ENCODE data around the gene ITIH1.

The ITIH1 gene

GRCh38 chr3:52790741-52791140, 13.3 kb downstream of the ITIH1 start:
- DNase-seq, result no peak

DNA sequence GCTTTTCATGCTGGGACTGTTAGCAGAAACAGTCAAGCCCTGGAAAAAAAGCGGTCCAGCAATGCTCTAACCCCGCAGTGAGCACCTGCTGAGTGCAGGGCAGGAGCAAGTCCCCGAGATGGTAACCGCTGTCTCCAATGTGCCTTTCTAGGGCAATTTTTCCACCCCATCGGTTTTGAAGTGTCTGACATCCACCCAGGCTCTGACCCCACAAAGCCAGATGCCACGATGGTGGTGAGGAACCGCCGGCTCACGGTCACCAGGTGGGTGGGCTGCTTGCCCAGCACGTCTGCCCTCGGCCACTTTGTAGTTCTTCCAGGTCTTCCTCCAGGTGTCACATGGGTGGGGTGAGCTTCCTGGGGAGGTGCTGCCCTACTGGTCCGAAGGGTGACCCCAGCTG, 14.0 kb downstream of the ITIH1 start:
- no peak for DNase-seq

DNA sequence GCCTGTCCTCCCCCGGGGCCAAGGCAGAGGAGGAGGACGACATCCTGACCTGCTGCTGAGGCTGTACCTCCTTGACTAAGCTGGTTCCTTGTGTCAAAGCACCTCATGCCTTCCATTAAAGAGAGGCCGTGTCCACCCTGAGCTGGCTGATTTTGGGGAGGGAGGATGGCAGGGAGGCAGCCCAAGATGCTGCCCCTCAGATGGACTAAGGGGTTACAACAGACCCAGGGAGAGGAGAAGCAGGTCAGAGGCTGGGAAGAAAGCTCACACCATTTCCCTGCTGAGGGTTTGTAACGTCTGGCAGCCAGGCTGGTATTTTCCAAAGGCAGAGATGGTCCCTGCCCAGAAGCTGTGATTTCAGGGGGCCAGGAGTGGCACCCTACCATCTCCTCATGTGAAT, 14.5 kb downstream of the ITIH1 start:
- DNase-seq, result no peak

DNA sequence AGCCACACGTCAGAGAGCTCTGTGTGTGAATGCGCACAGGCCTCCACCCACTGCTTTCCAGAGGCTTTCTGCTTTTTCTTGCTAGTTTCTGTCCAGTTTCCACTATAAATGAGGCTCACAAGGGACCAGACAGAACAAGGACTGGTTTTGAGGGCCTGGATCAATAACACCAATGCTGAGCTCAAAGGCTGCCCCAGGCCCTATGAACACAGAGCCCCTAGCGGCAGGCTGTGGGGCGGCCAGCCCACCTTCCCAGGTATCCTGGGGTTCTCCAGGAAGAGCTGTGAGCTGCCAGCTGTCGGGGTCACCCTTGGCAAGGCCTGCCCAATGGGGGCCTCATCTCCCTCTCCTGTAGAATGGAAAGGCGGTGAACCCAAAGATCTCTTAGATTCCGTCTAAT, 15.0 kb downstream of the ITIH1 start:
- no peak for DNase-seq

DNA sequence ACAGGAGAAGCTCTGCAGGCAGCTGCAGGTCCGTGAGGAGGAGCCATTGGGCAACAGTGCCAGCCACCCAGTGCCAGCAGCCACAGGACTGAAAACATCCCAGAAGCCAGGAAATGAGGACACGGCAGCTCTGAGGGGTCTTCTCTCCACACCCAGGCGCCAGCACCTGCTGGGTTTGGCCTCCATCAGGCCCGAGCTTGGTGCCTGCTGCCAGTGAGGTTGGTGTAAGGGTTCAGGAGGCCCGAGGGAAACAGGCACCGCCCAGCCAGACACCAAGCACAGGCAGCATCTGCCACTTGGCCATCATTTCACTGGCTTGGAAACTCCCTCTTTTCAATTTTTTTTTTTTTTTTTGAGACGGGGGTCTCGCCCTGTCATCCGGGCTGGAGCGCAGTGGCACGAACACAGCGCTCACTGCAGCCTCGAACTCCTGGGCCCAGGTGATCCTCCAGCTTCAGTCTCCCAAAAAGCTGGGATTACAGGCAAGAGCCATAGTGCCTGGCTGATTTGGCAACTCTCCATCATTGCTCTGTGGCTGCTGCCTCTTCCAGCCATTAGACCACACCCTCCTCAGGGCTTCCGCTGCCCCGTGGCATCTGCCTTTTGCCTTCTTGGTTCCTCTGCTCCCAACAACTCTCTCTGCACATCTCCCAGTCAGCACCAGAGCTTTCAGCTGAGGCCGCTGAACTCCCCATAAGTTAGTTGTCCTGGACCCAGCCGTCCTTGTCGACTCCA, 15.7 kb downstream of the ITIH1 start:
- DNase-seq, result no peak

DNA sequence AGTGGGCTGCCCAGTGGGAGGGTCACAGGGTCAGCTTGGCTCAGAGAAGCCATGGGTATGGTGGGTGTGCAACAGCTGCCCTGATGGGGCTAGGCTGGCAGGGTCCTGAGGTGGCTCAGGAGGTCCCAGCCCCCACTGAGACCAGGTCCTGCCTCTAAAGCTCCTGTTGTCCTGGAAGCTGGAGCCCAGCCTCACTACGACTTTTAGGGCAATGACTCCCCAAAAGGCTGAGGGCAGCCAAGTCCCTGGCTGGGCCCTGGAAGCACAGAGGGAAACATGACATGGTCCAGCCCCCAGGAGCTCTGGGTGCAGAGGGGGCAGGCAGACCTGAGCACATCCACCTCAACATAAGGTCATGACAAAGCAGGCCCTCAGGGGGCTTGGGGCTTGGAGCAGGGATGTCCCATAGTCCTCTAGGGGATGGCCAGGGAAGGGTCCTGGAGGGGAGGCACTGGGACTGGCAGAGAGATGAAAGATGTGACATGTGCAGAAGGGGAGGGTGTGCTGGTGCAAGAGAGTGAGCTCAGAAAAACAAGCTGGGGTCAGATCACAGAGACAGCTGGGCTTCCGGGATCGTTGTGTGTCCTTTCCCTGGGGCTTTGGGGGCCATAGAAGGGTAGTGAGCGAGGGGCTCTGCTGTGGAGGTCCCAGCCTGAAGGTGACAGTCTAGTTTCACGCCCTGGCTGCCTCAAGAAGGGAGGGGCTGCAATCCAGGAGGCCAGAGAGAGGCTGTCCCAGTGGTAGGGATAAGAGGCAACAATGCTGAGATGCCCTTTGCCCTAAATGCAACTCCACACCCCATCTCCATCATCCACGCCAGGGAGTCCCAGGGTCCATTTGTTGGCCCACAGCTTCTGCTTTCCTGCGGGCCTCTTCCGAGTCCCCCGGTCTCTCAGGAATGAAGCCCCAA, 16.6 kb downstream of the ITIH1 start:
- no peak for DNase-seq

GRCh38 chr3:52794612-52795099, 17.3 kb downstream of the ITIH1 start, which contains the start of gene ITIH3:
Gene ITIH3, plus strand, starts transcription at chr3:52794796. Its CDS starts 8 bp downstream, at chr3:52794804.
- no peak for DNase-seq

GRCh38 chr3:52795298-52795900, 18.0 kb downstream of the ITIH1 start:
- DNase-seq, result no peak

DNA sequence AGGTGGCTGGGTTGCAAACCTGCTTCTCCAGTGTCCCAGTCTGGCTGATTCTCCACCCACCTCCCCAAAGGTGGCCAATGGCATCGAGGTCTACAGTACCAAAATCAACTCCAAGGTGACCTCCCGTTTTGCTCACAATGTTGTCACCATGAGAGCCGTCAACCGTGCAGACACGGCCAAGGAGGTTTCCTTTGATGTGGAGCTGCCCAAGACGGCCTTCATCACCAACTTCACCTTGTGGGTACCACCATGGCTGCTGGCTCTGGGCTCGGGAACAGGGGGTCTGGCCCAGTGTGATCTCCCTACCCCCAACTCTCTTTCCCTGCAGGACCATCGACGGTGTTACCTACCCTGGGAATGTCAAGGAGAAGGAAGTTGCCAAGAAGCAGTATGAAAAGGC, 19.0 kb downstream of the ITIH1 start:
- no peak for DNase-seq

DNA sequence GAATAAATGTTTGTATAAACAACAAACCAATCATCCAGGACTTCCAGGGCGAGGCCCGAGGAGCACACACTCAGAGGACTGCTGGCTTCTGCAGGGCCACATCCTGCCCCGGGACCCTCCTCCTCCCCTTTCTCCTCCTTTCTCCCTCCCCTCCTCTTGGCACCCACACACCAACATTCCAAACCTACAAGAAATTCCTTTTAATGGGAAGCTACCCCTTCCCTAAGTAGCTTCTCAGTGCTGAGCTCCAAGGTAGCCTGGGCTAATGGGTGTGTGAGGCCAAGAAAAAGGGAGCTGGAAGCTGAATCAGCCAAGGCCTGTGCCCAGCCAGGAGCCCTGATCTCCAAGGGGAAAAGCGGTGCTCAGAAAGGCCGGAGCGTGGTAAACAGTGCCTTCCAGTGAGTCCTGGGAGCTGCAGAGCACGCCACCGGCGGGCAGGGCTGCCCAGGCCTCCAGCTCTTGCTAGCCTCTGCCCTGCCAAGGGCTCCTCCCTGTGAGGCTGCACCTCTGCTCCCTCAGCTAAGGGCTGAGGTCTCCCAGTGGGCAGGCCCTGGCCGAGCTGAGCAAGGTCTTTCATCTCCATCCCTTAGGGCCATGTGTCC, 21.1 kb downstream of the ITIH1 start:
- no peak for DNase-seq

- DNase-seq, result peak; percentile 8
Measured at GRCh38 chr3:52798978-52799476, 21.6 kb downstream of the ITIH1 start.

- no peak for DNase-seq
Measured at GRCh38 chr3:52800079-52800478, 22.7 kb downstream of the ITIH1 start.

DNA sequence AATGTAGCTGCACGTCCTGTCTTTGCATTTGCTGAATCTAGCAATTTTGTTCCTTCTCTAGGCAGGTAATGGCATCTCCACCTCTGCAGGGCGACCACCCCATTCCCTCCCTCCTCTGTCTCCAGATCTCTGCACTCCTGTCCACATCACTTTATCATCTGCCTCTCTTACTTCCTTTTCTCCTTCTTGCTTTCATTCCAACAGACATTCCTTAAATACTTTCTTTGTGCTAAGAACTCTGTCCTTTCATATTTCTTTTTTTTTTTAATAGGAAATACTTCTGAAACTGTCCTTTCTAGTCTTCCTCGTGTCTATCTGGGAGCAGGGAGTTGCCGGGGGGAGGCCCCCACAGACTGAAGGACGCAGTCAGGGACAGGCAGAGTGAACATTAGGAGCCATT, 24.4 kb downstream of the ITIH1 start:
- no peak for DNase-seq

DNA sequence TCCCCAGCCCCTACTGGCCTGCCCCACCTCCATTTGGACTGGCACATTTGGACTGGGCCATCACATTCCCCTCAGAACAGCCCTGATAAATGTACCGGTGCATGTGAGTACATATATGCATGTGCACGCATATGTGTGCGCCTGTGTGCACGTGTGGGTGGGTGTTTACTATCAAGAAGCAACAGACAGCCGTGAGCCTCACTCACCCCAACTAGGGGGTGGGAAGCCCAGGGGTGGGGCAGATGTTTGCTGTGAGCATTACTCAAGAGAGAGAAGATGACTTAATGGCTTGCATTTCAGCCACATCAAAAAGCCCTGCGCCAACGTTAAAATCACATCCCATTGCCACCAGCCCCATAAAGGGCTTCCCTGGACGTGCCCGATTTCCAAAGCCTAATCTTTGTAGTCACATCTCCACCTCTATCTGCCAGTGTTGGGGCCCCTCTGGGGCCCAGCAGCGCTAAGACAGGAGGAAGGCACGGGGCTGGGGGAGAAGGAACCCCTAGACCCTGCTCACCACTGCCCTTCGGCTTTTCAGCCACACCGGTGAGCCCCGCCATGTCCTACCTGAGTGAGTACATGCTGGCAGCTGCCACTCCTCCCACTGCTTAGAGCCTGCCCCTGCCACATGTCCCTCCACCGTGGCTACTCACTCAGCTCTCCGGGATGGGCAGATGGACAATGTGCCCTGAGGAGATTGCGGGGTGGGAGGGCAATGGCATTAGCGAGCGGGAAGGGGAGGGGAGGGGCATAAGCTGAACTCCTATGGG, 28.1 kb downstream of the ITIH1 start:
- DNase-seq, result no peak

DNA sequence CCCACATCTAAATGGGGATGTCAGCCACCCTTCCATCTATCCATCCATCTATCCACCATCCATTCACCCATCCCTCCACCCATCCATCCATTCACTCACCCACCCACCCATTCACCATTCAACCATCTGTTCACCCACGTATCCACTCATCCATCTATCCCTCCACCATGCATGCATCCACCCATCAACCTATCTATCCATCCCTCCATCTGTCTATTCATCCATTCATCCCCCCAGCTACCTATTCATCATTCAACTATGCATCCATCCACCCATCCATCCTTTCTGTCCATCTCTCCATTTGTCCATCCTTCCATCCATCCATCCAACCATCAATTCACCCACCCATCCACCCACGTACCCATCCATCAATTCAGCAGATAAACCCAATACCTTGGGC, 31.8 kb downstream of the ITIH1 start:
- no peak for DNase-seq

- no peak for DNase-seq
Measured at GRCh38 chr3:52809662-52810377, 32.4 kb downstream of the ITIH1 start.

GRCh38 chr3:52810923-52811322, 33.5 kb downstream of the ITIH1 start:
- DNase-seq, result no peak

DNA sequence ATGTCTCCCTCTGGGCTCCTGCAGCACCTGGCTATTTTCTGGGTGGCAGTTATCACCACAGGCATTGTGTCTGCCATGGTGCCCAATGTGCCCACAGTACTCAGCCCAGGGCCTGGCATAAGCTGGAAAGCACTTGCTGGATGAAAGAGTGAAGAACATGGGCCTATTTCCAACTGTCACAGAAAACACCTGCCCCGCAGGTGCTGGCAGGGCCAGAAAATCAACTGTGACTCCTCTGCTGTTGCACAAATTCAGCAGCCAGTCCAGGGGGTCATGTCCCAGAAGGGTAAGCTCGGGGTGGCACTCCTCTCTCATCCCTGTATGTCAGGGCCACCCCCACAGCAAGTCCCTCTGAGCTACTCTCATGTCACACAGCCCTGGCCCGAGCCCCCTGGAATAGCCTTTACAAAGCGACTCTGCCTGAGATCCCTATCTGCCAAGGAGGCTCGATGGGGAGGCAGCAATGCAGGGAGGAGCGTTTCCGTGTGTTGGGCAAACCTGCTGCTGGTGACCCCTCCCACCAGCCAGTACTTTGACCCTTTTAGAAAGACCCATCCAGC, 34.1 kb downstream of the ITIH1 start:
- DNase-seq, result no peak

DNA sequence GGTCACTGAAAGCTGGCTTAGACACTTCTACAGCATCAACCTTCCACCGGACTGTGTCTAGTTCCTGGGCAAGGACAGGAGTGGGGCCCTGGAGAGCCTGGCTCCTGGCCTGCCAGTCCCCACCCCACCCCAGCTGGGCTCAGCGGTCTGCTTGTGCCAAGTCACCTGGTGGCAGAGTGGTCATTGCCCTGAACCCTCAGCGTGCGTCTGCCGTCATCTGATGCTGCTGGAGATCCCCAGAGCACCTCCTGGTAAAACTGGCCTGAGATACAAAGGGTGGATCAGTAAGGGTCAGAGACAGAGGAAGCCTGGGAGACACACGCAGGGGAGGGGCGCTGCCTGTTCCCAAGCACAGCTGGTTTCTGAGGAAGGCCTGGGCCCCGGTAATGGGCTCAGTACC, 36.4 kb downstream of the ITIH1 start:
- DNase-seq, result no peak

DNA sequence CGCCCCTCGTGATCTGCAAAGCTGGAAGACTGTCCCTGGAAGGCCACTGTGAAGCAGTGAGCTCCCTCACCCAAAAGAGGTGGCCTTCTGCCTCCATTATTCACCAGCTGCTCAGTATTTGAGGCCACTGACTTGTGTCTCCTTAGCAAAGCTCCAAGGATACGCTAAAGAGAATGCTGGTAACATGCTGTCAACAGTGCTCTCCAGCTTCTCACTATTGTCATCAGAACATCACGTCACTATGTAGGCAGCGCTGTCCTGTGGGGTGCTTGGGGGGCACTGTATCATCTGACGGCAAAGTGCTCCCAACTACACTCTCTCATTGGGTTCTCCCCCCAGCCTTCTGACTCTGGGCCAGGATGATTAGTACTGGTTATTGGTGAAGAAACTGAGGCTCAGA, 38.8 kb downstream of the ITIH1 start:
- DNase-seq, result no peak

GRCh38 chr3:52816654-52817053, 39.3 kb downstream of the ITIH1 start:
- DNase-seq, result no peak
